CD4-positive, alpha-beta T cell (primary cell): ENCODE results near the gene LSAMP. TPM values are rescaled to one million over a fixed set of nuclear protein-coding genes. Genes with fewer than 3 reads are reported as not detected.

Source experiments
- ATAC-seq: fragments of 200-7000 bp; cut with Tn5 transposase; one replicate; pipeline ENCODE4 v1.10.0; 2022; ENCODE audit warnings: mild to moderate bottlenecking; ENCODE audit not compliant: poor library complexity
- CTCF ChIA-PET: fragments of 350-600 bp; sonication (Branson Sonifier 250); formaldehyde crosslinking; loops from one replicate; lab custom pipeline; 2021; ENCODE audit warnings: antibody characterized with exemption, inconsistent platforms; lab: Charles Lee
- POLR2A ChIA-PET: fragments of 350-600 bp; sonication (Branson Sonifier 250); formaldehyde crosslinking; loops from one replicate; lab custom pipeline; 2021; ENCODE audit warnings: antibody characterized with exemption, inconsistent platforms; lab: Charles Lee
- DNase-seq, 14 experiments: peaks; one replicate each; pipeline ENCODE4 v3.0.0-alpha.2; 2013 to 2020; ENCODE audit warnings: mixed read lengths in 2 of 14
- H3K27ac ChIP-seq, 2 donors: one replicate each; pipeline versions ENCODE4 v1.5.1 to v1.7.0; 2013; ENCODE audit warnings: low read length in 2 of 2, low read depth in 1 of 2, mild to moderate bottlenecking in 1 of 2
- H3K27me3 ChIP-seq, 2 experiments: 1 replicate in 1 of 2; 2 replicates in 1 of 2; pipeline versions ENCODE4 v1.6.1 to v1.7.0; 2013; ENCODE audit warnings: low read length in 2 of 2, control low read depth in 1 of 2, mild to moderate bottlenecking in 1 of 2, moderate library complexity in 1 of 2; ENCODE audit not compliant: insufficient read depth in 2 of 2, control insufficient read depth in 1 of 2
- H3K36me3 ChIP-seq: one replicate; pipeline ENCODE4 v1.6.1; 2013; ENCODE audit warnings: low read length, control low read depth; ENCODE audit not compliant: insufficient read depth
- H3K4me1 ChIP-seq: one replicate; pipeline ENCODE4 v1.6.1; 2013; ENCODE audit warnings: low read length, control low read depth; ENCODE audit not compliant: insufficient read depth
- H3K4me3 ChIP-seq: one replicate; pipeline ENCODE4 v1.5.1; 2013; ENCODE audit warnings: mild to moderate bottlenecking, low read length, moderate library complexity
- H3K9me3 ChIP-seq, 2 experiments: 1 replicate in 1 of 2; 2 replicates in 1 of 2; pipeline versions ENCODE4 v1.6.1 to v1.7.0; 2013; ENCODE audit warnings: low read length in 2 of 2, mild to moderate bottlenecking in 2 of 2, control low read depth in 1 of 2, moderate library complexity in 1 of 2; ENCODE audit not compliant: control insufficient read depth in 1 of 2, insufficient read depth in 1 of 2
- H3K27ac Mint-ChIP-seq: one replicate; pipeline ENCODE4 v1.8.0; 2020; ENCODE audit warnings: mixed read lengths
- H3K27me3 Mint-ChIP-seq: one replicate; pipeline ENCODE4 v1.8.0; 2021; ENCODE audit warnings: mixed read lengths
- H3K36me3 Mint-ChIP-seq: one replicate; pipeline ENCODE4 v1.8.0; 2021; ENCODE audit warnings: low read depth, mixed read lengths
- H3K4me1 Mint-ChIP-seq: one replicate; pipeline ENCODE4 v1.8.0; 2021; ENCODE audit warnings: low read depth, mixed read lengths
- H3K4me3 Mint-ChIP-seq: one replicate; pipeline ENCODE4 v1.8.0; 2020; ENCODE audit warnings: mild to moderate bottlenecking, mixed read lengths
- H3K9me3 Mint-ChIP-seq: one replicate; pipeline ENCODE4 v1.8.0; 2020; ENCODE audit warnings: mixed read lengths
- CTCF ChIP-seq: fragments of 200-600 bp; IDR thresholded peaks from one replicate; pipeline ENCODE4 v1.8.0; 2022; ENCODE audit warnings: antibody characterized with exemption, mild to moderate bottlenecking
- intact Hi-C, 2 experiments: fragments of 100-400 bp; cut with DNase I in 1 of 2; cut with micrococcal nuclease in 1 of 2; formaldehyde crosslinking; loops; one replicate each; pipeline versions ENCODE4 v1.15.1 to v1.9.0; 2023 to 2025; cut with DNase I, micrococcal nuclease
- total RNA-seq, 174 experiments: library from RNA in 2 of 174; stranded (reverse) in 2 of 174; gene quantifications; one replicate each; pipeline ENCODE4 v1.2.3 and lab custom pipeline; 2021 to 2026

LSAMP gene
- total RNA-seq, 2 experiments from 2014 or later, result not detected

- Mint-ChIP-seq H3K4me1 (no peaks in the 10 kb centered on the region), H3K9me3 (peaks cover 2% of the 10 kb centered on the region), H3K36me3 (no peaks in the 10 kb centered on the region), H3K27ac (no peak overlapping the region), H3K4me3 (no peak overlapping the region), H3K27me3 (no peaks in the 10 kb centered on the region)
- no peaks in the 10 kb centered on the region for H3K36me3 ChIP-seq
- no peaks in the 10 kb centered on the region for H3K27me3 ChIP-seq
- ChIA-PET CTCF (no interaction called here), POLR2A (no interaction called here)
- DNase-seq (no peak), ATAC-seq (no peak)
- H3K4me1 ChIP-seq, result no peaks in the 10 kb centered on the region
- H3K27ac ChIP-seq, result no peak overlapping the region
- TF ChIP-seq CTCF, result no peak
- H3K4me3 ChIP-seq, result no peak overlapping the region
- intact Hi-C loops, result no loop called here
- H3K9me3 ChIP-seq, result peaks cover 0 to 4% of the 10 kb centered on the region in 2 experiments
These were observed 386.4 kb downstream of the LSAMP start for GRCh38 chr3:116058844-116059243.

DNA sequence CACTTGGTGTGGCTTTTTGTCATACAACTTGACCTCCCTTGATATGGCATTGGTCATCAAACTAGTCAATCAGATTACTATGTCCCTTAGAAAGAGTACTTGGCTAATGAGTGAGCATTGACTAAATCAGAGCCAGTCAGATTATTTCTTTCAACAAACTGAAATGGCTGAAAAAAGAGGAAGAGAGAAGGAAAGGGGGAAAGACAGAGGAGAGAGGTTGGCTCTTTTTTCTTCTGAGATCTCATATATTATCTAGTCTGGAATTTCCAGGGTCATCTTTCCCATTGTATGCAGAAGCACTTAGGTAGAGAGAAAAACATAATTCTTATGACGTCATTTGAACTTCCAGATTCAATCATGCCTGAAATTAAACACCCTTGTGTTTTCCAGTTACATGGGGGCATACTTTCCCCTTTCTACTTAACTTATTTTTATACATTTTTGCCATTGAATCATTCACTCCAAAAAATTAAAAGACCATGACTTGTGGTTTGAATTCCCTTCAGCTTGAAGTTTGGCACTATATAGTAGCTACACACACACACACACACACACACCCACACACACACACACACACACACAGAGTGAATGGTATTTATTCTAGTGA lies 387.8 kb downstream of the LSAMP start:
- no peaks in the 10 kb centered on the region for H3K4me1 ChIP-seq
- H3K27me3 ChIP-seq, result no peaks in the 10 kb centered on the region
- ChIA-PET CTCF (no interaction called here), POLR2A (no interaction called here)
- intact Hi-C loops, result no loop called here
- Mint-ChIP-seq H3K4me1 (no peaks in the 10 kb centered on the region), H3K27me3 (no peaks in the 10 kb centered on the region), H3K27ac (no peak overlapping the region), H3K9me3 (peaks cover 2% of the 10 kb centered on the region), H3K4me3 (no peak overlapping the region), H3K36me3 (no peaks in the 10 kb centered on the region)
- H3K27ac ChIP-seq, result no peak overlapping the region
- peaks cover 0 to 4% of the 10 kb centered on the region in 2 experiments for H3K9me3 ChIP-seq
- H3K4me3 ChIP-seq, result no peak overlapping the region
- no peak for TF ChIP-seq CTCF
- ATAC-seq (no peak), DNase-seq (no peak)
- H3K36me3 ChIP-seq, result no peaks in the 10 kb centered on the region

GRCh38 chr3:116056280-116056679 lies 389.0 kb downstream of the LSAMP start:
- ATAC-seq, result no peak
- Histone ChIP-seq H3K36me3 (no peaks in the 10 kb centered on the region), H3K4me3 (no peak overlapping the region), H3K27me3 (no peaks in the 10 kb centered on the region), H3K9me3 (no peaks in the 10 kb centered on the region), H3K4me1 (no peaks in the 10 kb centered on the region), H3K27ac (no peak overlapping the region)
- Mint-ChIP-seq H3K27me3 (no peaks in the 10 kb centered on the region), H3K36me3 (no peaks in the 10 kb centered on the region), H3K4me3 (no peak overlapping the region), H3K27ac (no peak overlapping the region), H3K9me3 (peaks cover 2% of the 10 kb centered on the region), H3K4me1 (no peaks in the 10 kb centered on the region)
- intact Hi-C loops, result no loop called here
- no peak for DNase-seq
- CTCF ChIA-PET, result no interaction called here
- no peak for TF ChIP-seq CTCF
- POLR2A ChIA-PET, result no interaction called here
